Measurements from ENCODE around the gene FPR2.

Gene FPR2

DNA sequence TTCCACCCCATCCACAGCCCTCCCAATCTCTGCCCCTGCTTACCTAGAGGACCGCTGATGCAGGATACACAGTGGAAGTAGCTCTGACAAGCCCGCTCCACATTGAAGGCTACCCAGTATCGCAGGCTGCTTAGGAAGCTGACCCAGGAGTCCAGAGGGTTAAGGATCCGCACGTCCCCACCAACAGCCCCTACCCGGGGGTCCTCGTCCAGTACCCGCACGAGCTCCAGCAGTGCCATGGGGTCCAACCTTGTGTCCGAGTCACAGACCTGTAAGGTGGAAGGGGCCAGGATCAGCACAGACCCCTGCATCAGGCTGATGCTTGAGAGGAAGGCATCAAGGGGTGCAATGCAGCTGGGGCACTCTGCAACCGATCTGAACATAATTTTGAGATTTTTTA lies 44.1 kb upstream of the FPR2 start:
- H3K4me3 ChIP-seq (ENCODE audit: low read length): no peak overlapping the region
- TF ChIP-seq, protein P1, sequence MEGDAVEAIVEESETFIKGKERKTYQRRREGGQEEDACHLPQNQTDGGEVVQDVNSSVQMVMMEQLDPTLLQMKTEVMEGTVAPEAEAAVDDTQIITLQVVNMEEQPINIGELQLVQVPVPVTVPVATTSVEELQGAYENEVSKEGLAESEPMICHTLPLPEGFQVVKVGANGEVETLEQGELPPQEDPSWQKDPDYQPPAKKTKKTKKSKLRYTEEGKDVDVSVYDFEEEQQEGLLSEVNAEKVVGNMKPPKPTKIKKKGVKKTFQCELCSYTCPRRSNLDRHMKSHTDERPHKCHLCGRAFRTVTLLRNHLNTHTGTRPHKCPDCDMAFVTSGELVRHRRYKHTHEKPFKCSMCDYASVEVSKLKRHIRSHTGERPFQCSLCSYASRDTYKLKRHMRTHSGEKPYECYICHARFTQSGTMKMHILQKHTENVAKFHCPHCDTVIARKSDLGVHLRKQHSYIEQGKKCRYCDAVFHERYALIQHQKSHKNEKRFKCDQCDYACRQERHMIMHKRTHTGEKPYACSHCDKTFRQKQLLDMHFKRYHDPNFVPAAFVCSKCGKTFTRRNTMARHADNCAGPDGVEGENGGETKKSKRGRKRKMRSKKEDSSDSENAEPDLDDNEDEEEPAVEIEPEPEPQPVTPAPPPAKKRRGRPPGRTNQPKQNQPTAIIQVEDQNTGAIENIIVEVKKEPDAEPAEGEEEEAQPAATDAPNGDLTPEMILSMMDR (conservative IDR thresholded peaks at IDR 0.05; ENCODE audit: low read depth, low read length): no peak
- no peak for DNase-seq (ENCODE audit: low read depth)

DNA sequence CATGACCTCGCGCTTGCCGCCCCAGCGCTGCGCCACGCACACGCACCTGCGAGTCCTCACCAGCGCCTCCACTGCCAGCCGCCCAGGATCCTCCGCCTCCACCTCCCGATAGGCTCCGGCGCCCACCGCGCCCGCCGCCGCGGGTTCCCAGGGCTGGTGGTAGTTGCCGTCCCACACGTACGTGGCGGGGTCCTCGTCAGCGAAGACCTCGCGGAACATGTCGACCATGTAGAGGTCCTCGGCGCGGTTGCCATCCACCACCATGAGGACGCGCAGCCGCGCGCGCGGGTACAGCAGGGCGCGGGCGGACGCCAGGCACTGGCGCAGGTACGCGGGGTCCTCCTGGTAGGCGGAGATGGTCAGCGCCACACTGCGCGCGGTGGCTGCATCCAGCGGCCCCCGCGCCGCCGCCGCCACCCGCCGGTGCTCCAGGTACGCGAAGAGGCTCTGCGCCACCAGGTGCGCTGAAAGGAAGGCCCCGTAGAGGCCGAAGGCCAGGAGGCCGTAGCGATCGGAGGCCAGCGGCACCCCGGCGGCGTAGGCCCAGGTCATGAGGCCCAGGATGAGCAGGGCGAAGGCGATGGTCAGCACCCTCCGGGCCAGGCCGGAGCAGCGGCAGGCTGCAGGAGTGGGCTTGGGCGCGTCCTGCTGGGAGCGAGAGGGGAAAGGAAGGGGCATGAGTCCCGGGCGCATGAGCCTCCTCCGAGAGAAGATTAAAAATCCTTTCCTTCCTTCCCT lies 41.6 kb upstream of the FPR2 start:
- DNase-seq (ENCODE audit: low read depth): no peak
- peak overlapping the region; percentile 27 for H3K4me3 ChIP-seq (ENCODE audit: low read length)
- TF ChIP-seq, protein P1 (conservative IDR thresholded peaks at IDR 0.05; ENCODE audit: low read depth, low read length): no peak

DNA sequence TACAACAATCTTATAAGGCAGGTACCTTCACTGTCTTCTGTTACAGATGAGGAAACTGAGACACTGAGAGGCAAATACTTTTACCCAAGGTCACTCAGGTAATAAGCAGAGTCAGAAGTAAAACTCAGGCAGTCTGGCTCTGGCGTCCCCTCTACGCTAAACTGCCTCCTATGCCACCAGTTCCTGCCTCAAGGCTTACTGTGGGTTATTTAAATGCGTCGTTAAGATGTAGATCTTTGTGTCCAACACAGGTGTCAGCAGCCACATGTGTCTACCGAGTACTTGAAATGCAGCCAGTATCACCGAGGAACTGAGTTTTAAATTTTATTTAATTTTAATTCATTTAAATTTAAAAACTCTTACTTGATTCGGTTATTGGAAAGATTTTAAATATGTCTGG lies 39.1 kb upstream of the FPR2 start:
- no peak overlapping the region for H3K4me3 ChIP-seq (ENCODE audit: low read length)
- no peak for DNase-seq (ENCODE audit: low read depth)
- TF ChIP-seq, protein P1 (conservative IDR thresholded peaks at IDR 0.05; ENCODE audit: low read depth, low read length): no peak

DNA sequence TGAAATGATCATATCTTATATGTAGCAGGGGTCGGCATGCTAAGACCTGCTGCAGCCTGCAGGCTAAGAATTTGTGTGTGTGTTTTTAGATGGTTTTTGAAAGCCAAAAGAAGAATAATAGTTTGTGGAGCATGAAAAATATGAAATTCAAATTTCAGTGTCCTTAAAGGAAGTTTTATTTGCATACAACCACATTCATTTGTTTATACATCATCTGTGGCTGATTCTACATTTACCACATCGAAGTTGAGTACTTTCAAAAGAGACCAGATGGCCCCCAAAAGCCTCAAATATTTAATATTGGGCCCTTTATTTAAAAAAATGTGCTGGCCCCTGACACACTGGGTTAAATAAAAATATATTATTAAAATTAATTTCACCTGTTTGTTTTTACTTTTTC lies 38.5 kb upstream of the FPR2 start:
- TF ChIP-seq, protein P1 (conservative IDR thresholded peaks at IDR 0.05; ENCODE audit: low read depth, low read length): no peak
- no peak for DNase-seq (ENCODE audit: low read depth)

DNA sequence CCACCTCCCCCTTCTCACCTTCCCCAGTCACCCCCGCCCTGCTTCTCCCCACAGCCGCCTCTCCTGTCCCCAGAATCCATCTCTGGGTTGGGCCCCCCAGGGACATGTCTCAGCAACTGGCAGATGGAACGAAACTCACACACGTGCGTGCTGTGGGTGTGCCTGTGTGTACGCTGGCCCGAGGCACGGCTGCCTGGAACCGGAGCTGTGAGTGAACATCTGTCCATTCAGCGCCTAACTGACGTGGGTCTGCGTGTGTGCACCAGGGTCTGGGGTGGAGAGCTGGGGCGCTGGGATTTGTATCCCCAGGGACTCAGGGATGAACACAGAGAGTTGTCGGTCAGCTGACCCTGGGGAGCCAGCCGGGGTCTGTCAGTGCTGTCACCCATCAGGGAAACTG lies 36.4 kb upstream of the FPR2 start:
- H3K4me3 ChIP-seq (ENCODE audit: low read length): no peak overlapping the region
- TF ChIP-seq, protein P1 (conservative IDR thresholded peaks at IDR 0.05; ENCODE audit: low read depth, low read length): no peak

More for the DNA sequence above, 38.5 kb upstream of the FPR2 start:
- no peak overlapping the region for H3K4me3 ChIP-seq (ENCODE audit: low read length)

DNA sequence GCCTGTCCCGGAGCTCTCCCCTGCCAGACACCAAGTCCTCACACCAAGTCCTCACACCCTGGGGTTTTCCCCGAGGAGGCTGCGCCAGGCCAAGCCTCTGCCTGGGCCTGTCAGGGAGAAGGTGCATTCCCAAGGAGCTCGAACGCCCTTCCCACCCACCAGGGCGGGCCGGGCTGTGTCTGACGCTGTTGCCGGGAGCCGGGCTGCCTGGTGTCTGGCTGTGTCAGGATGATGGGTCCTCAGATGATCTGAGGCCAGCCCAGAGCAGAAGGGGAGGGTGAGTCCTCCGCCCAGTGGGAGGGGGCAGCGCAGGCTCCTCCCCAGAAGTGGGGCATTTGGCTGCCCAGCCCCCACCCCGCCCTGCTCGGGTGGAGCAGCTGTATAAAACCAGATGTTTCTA lies 34.9 kb upstream of the FPR2 start:
- TF ChIP-seq, protein P1 (conservative IDR thresholded peaks at IDR 0.05; ENCODE audit: low read depth, low read length): no peak

More for the DNA sequence above, 36.4 kb upstream of the FPR2 start:
- DNase-seq (ENCODE audit: low read depth): no peak

DNA sequence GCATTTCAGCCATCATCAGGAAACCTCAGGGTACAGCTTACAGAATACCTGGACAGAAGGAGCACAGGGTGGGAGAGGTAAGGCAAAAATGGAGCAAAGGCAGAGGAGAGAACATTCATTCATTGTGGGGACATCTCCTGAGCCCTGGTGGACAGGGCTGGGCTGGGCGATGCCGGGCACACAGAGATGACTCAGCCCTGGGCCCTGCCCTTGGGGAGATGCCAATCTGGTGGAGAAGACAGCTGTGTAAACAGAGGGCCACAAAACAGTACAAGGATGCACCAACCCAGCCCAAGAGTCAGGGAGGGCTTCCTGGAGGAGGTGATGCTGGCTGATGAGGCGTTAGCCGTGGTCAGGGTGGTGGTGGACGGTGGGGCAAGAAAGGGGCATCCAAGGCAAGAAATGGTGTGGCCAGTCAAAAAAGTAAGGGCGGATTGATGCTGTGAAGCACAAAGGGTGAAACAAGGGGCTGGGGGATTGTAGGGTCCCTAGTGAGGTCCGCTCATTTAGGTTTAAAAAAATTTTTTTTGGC lies 33.6 kb upstream of the FPR2 start:
- H3K4me3 ChIP-seq (ENCODE audit: low read length): no peak overlapping the region
- TF ChIP-seq, protein P1 (conservative IDR thresholded peaks at IDR 0.05; ENCODE audit: low read depth, low read length): no peak
- no peak for DNase-seq (ENCODE audit: low read depth)

More for the DNA sequence above, 34.9 kb upstream of the FPR2 start:
- H3K4me3 ChIP-seq (ENCODE audit: low read length): no peak overlapping the region
- DNase-seq (ENCODE audit: low read depth): peak; percentile 90

Data from retinal pigment epithelial cell (primary cell).